ENCODE results near the gene SSH2.

GRCh38 chr17:29800457-29800856 lies 129.6 kb downstream of the SSH2 start:
- TF ChIP-seq CTCF (IDR thresholded peaks at IDR 0.05) = no peak
- TF ChIP-seq POLR2A (IDR thresholded peaks at IDR 0.05) = no peak
- no peak for TF ChIP-seq POLR2AphosphoS5 (IDR thresholded peaks at IDR 0.05; ENCODE audit: insufficient read depth in 1 of 2, low read depth in 1 of 2)
